ENCODE results near the gene SLC35A2.

SLC35A2 gene

GRCh38 chrX:48919947-48920717 lies 8.7 kb upstream of the SLC35A2 start:
- in situ Hi-C loops (cut with HindIII; ENCODE audit: low pct_unique_long_range_greater_than_20kb, low sequenced_read_pairs): no loop called here
- no peak for TF ChIP-seq JUND (IDR thresholded peaks at IDR 0.05; ENCODE audit: low read depth)

DNA sequence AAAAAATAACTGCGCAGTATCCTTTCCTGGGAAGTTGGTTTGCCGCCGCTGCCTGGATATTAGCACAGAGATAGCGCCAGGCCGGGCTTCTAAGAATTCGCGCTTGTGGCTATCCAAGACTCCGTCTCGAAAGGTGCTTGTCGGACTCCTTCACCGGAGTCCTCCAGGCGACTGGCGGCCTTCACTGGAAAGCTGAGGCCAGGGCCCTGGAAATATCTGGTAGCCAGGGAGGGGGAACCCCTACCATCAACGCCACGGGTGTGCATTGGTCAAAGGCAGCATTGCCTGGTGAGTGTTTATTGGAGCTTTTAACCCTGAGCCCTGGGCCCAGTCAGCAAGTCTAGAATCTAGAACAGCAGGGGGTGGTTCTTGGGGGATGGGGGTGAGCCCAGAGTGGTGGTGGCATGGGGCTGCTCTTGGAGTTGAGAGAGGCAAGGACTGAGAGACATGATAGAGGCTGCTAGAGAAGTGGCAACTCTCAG lies 8.0 kb upstream of the SLC35A2 start:
- TF ChIP-seq JUND (IDR thresholded peaks at IDR 0.05; ENCODE audit: low read depth): no peak
- no peak for DNase-seq (ENCODE audit: low read depth in 1 of 2, low spot score in 1 of 2)
- in situ Hi-C loops (cut with HindIII; ENCODE audit: low pct_unique_long_range_greater_than_20kb, low sequenced_read_pairs): no loop called here

More at GRCh38 chrX:48919947-48920717, 8.7 kb upstream of the SLC35A2 start:
- no peak for DNase-seq (ENCODE audit: low read depth in 1 of 2, low spot score in 1 of 2)

DNA sequence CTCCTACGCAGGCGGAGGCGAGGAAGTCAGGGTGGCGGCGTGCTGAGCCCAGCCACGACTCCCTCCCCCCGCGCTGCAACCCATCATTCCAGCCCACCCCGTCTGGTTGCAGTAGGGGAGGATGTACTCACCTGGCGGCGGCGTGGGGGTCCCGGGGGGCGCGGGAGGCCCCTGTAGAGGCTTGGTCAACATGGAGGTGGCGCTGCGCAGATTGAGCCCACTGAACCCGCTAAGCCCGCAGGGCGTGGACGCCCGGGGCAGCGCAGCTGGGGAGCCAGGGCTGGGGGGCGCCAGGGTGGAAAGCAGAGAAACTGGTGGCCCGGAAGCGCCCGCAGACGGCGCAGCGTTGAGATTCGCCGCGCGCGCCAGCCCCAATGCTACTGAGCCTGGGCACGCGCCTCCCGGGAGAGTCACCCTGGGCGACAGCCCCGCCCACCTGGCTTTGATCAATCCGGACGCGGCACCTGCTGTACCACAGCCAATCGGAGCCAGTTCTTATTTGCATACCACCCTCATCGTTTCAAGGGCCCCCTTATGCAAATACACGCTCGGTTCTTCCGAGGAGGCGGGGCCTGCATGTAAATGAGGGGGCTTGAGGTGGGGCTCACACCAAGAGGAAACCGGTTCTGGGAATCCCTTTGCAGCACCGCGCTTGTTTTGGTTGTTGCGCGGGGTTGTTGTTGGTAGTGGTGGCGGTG lies 7.3 kb upstream of the SLC35A2 start, which contains the start of gene PIM2:
PIM2 (minus strand) TSS at position 382 of the 698 bp plus-strand sequence; CDS start at position 192, 190 bp downstream.
- DNase-seq (ENCODE audit: low read depth in 1 of 2, low spot score in 1 of 2): peak; percentile 85 to 98
- TF ChIP-seq JUND (IDR thresholded peaks at IDR 0.05; ENCODE audit: low read depth): no peak
- in situ Hi-C loops (cut with HindIII; ENCODE audit: low pct_unique_long_range_greater_than_20kb, low sequenced_read_pairs): no loop called here

- DNase-seq (ENCODE audit: low read depth in 1 of 2, low spot score in 1 of 2): no peak
- in situ Hi-C loops (cut with HindIII; ENCODE audit: low pct_unique_long_range_greater_than_20kb, low sequenced_read_pairs): no loop called here
- TF ChIP-seq JUND (IDR thresholded peaks at IDR 0.05; ENCODE audit: low read depth): no peak
Measured at GRCh38 chrX:48918301-48918642, 6.8 kb upstream of the SLC35A2 start.

DNA sequence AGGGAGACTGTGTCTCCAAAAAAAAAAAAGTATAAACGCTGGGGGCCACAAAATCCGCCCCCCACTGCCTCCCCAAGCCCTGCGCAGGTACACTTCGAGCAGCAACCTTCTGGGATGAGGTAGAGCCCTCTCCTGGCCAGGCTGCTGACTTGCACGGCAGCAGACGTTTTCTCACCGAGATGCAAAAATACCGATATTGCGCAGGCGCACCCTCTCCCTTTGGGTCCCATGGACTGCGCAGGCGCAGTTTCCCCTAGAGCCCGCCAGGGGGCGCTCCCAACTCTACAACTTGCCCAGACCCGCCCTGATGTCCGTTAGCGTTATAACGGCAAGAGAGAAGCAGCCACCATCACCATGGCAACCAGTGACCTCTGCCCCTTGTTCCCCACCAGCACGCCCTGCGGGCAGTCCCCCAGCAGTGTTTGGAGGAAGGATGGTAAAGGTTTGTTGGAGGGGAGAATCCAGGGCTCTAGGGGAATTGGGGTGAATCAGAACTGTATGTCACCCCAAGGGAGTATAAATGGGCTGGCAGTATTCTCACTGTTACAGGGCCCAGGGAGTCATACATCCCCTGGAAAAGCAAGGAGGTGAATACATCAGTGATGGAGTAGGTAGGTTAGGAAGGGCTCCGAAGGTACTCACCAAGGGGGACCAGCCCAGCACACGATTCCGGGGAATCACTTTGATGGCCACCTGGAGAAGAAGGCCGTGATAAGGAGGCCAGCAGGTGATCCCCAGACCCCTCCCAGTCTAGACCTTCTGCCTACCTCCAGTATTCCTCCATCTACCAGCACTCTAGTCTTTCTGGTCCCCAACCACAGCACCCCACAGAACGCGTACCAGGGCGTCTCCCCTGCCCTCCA lies 5.9 kb upstream of the SLC35A2 start:
- TF ChIP-seq JUND (IDR thresholded peaks at IDR 0.05; ENCODE audit: low read depth): no peak
- in situ Hi-C loops (cut with HindIII; ENCODE audit: low pct_unique_long_range_greater_than_20kb, low sequenced_read_pairs): no loop called here
- DNase-seq (ENCODE audit: low read depth in 1 of 2, low spot score in 1 of 2): peak; percentile 72 to 95

DNA sequence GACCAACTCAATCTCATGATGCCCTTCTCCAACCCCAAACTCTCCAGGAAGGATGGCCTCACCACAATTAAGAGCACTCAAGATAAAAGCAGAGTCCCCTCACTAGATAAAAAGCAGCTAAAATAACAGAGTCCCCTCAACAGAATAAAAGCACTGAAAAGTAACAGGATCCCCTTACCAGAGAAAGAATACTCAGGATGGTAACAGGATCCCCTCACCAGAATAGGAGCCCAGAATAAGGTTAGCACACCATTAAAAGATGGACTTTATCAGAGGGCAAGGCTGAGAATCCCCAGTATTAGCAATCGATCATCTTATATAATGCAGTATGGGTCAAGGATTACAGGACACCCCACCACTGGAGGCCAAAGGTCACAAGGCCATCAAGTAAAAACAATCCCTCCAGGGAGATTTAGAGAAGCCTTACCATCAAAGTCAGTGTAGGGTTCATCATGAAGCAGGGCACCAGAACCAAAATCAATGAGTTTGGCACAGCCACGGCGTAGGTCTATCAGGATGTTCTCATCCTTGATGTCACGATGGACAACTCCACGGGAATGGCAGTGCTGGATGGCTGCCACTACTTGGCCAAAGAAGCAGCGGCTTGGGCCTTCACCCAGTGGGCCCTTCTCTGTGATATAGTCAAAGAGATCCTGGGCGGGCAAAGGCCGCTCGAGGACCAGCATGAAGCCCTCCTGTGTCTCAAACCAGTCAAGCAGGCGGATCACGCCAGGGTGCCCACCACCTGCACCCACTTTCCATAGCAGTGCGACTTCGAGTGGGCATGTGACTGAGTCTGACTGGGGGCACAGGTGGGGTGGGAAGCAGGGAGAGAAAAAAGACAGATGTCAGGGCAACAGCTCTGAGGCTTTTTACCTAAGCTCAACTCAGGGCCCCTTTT lies 3.4 kb upstream of the SLC35A2 start:
- no peak for DNase-seq (ENCODE audit: low read depth in 1 of 2, low spot score in 1 of 2)
- in situ Hi-C loops (cut with HindIII; ENCODE audit: low pct_unique_long_range_greater_than_20kb, low sequenced_read_pairs): no loop called here
- no peak for TF ChIP-seq JUND (IDR thresholded peaks at IDR 0.05; ENCODE audit: low read depth)

DNA sequence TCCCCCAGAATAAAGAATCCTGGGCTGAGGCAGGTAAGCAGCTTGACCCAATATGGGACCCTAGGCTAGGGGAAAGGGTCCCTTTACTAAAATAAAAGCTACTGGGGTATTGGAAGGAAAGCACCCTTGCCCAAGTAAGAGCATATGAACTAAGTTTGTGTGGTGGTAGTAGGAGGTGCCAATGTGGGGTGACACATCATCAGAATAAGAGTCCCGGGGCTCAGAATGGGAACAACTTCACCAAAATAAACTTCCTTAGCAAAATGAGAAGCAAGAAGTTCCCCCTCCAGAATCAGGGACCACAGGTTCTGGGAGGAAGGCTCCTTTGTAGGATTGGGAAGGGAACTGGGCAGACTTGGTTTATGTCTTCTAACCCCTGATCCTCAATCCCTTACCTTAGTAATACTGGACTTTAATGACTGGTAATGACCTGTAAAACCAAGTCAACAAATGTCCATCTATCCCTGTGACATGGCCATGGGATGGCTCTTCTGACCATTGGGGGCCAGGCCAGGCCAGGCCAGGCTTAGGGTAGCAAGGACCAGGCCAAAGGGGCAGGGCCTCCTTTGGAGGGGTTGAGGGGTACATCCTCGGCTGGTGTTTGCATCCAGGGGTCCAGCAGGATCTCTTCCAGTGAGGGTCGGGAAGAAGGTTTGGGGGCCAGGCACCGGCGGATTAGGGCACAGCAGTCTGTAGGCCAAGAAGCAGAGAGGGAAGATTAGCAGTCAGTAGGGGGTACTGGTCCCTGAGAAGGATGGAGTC lies 2.3 kb upstream of the SLC35A2 start:
- TF ChIP-seq JUND (IDR thresholded peaks at IDR 0.05; ENCODE audit: low read depth): no peak
- no peak for DNase-seq (ENCODE audit: low read depth in 1 of 2, low spot score in 1 of 2)
- in situ Hi-C loops (cut with HindIII; ENCODE audit: low pct_unique_long_range_greater_than_20kb, low sequenced_read_pairs): no loop called here

DNA sequence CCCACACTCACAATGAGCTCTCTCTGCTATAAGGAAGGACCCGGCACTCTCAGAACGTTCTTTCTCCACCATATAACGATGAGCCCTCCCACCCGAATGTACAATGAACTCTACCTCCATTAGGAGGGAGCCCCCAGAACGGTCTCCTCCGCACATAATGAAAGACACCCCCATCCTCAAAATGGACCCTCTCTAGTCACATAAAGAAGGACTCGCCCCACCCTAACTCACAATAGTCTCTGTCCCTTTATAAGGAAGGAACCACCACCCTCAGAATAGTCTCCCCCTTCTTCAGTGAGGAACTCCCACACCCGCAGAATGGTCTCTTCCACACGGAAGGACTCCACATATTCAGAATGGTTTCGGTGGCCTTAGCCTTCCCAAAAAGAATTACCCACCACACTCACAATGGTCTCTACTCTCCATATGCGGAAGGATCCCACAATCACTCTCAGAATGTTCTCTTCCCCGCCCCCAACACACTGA lies 477 bp downstream of the SLC35A2 start:
- TF ChIP-seq JUND (IDR thresholded peaks at IDR 0.05; ENCODE audit: low read depth): no peak
- in situ Hi-C loops (cut with HindIII; ENCODE audit: low pct_unique_long_range_greater_than_20kb, low sequenced_read_pairs): no loop called here
- DNase-seq (ENCODE audit: low read depth in 1 of 2, low spot score in 1 of 2): peak in 1 of 2 experiments; percentile 47

DNA sequence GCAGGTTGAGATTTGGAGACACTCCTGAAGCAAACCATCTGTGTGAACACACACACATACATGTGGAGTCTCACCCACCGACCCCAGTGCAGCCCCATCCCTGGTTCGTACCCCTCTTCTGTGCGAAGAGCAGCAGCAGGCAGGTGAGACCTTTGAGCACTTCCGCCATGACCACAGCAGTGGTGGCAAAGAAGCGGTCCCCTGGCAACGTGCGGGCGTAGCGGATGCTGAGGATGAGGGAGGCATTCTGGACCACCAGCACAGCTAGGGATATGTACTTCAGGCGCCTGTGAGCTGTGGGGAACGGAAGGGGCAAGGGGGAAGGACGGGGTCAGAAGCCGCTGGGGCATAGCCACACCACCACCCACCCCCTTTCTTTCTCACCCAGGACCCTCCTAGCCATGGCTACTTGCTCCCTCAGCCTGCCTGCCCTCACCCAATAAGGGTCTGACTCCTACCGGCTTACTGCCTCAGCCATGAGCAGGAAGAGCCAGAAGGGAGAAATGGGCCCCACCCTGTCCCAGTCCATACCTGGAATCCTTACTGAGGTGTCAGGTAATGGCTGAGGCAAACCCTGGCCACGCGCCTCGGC lies 1.6 kb downstream of the SLC35A2 start:
- in situ Hi-C loops (cut with HindIII; ENCODE audit: low pct_unique_long_range_greater_than_20kb, low sequenced_read_pairs): no loop called here
- TF ChIP-seq JUND (IDR thresholded peaks at IDR 0.05; ENCODE audit: low read depth): no peak
- no peak for DNase-seq (ENCODE audit: low read depth in 1 of 2, low spot score in 1 of 2)

GRCh38 chrX:48908600-48908999 lies 2.8 kb downstream of the SLC35A2 start:
- in situ Hi-C loops (cut with HindIII; ENCODE audit: low pct_unique_long_range_greater_than_20kb, low sequenced_read_pairs): no loop called here
- no peak for TF ChIP-seq JUND (IDR thresholded peaks at IDR 0.05; ENCODE audit: low read depth)
- no peak for DNase-seq (ENCODE audit: low read depth in 1 of 2, low spot score in 1 of 2)
